ACHN (cell line): ENCODE results near the gene EVI5.
A peak's percentile ranks its signal among the peaks of the same experiment; 100 is the strongest.

ENCODE experiments used
- DNase-seq: peaks from one replicate; pipeline ENCODE4 v3.0.0-alpha.2; 2015
- in situ Hi-C: cut with HindIII; loops from 2 replicates; pipeline ENCODE4 v1.10.0; 2017; ENCODE audit warnings: low sequenced_read_pairs, low pct_ligation_motif_present, low pct_unique_long_range_greater_than_20kb

Gene EVI5

GRCh38 chr1:92784639-92785500 lies at the start of gene EVI5:
TSS of gene EVI5 (minus strand) at chr1:92785108. CDS start at chr1:92736546, 48,562 bp downstream.
- peak; percentile 95 for DNase-seq
- in situ Hi-C loops: no loop called here

- no peak for DNase-seq
- in situ Hi-C loops: no loop called here
Observed at GRCh38 chr1:92834617-92835016, 49.7 kb upstream of the EVI5 start.

DNA sequence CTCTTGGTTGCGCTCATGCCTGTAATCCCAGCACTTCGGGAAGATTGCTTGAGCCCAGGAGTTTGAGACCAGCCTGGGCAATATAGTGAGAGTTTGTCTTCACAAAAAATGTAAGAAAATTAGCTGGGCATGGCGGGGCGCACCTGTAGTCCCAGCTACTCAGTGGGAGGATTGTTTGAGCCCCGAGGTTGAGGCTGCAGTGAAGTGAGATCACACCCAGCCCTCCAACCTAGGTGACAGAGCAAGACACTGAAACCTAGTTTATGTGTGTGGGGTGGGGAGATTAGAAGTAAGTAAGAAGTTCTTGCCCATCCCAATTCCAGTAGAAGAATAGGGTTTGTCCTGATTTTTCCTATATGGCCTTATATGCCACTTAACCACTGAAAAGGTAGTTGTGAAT lies 48.9 kb upstream of the EVI5 start:
- in situ Hi-C loops: no loop called here
- DNase-seq: no peak

- in situ Hi-C loops: no loop called here
- no peak for DNase-seq
Observed at GRCh38 chr1:92832537-92833114, 47.7 kb upstream of the EVI5 start.

DNA sequence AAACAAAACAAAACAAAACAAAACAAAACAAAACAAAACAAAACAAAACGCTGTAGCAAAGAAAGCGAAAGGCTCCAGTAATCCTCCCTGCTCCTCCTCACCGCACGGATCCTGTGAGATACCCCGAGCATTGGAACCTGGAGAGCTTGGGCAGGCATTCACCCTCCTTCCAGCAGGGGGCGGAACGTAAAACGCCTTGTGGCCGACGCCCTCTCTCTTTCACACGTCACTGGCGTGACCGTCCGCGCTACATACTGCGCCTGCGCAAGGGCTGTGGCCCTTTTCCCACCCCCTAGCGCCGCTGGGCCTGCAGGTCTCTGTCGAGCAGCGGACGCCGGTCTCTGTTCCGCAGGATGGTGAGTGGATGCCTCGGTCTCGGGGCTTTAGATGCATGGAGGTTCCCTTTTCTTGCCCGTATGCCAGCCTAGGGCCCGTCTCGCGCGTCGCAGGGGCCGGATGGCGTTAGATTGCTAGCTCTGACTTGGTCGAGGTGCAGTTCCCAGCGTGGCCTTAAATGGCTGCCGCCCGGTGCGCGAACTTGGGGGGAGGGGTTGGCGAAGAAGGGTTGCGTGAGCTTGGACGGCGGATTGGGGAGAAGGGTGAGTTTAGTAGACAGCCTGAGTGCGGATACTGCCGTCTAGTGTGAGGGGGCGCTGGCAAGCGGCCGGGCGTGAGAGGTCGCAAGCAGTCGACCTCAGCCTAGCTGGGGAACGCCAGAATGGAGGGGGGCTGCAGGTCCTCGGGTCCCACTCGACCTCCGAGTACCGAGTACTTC lies 47.0 kb upstream of the EVI5 start, which contains the start of gene RPL5:
TSS of gene RPL5 (plus strand) at position 279 of the 775 bp plus-strand sequence. CDS start at position 354, 75 bp downstream.
- in situ Hi-C loops: no loop called here
- DNase-seq: peak; percentile 96

DNA sequence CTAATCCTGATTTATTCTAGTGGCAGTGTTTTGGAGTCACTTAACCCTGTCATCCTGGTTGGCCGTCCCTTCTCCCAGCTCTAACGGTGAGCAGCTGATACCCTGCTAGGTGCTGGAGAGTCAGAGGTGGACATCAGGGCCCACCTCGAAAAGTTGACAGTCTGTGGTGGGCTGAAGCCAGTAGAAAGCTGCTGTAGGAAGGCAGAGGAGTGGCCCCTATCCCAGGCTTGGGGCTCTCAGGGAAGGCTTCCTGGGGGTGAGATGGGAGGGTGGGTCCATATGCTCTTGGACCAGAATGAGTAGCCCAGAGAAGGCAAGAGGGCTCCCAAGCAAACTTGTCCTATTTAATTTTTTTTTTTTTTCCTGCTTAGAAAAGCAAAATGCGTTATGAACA lies 46.5 kb upstream of the EVI5 start:
- no peak for DNase-seq
- in situ Hi-C loops: no loop called here

- in situ Hi-C loops: no loop called here
- no peak for DNase-seq
Observed at GRCh38 chr1:92826792-92827191, 41.9 kb upstream of the EVI5 start.

- in situ Hi-C loops: no loop called here
Observed at GRCh38 chr1:92822879-92823278, 38.0 kb upstream of the EVI5 start.

DNA sequence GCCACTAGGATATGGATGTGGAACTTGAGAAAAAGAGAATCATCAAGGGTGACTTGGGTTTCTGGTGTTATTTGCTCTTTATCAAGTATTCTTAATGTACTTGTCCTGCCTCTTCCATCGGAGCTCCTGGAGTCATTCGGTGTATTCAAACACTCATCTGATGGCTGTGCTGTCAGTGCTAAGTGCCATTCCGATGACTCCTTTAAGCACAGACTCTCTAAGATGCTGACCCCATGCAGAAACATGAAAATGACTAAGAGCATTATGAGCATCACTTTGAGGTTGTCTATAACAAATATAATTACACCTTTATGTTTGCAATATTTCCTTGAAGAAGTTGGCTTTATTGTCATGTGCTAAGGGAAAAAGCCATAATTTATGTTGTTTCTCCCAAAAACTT lies 35.6 kb upstream of the EVI5 start:
- no peak for DNase-seq
- in situ Hi-C loops: no loop called here

More at GRCh38 chr1:92822879-92823278, 38.0 kb upstream of the EVI5 start:
- no peak for DNase-seq

DNA sequence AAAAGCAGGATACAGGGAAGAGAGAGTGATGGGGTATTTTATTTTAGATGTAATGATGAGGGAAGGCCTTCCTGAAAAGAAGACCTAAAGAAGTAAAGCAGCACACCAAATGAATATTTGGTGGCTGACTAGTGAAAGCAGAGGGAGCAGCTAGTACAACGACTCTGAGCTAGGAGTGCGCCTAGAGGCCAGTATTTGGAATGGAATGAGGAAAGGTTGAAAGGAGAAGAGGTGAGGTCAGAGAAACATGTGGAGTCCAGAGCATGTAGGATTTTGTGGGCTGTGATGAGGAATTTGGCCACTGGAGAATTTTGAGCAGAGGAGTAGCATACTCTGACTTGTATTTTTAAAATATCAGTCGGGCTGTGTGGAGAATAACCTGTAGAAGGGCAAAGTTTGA lies 35.1 kb upstream of the EVI5 start:
- in situ Hi-C loops: no loop called here
- DNase-seq: no peak

DNA sequence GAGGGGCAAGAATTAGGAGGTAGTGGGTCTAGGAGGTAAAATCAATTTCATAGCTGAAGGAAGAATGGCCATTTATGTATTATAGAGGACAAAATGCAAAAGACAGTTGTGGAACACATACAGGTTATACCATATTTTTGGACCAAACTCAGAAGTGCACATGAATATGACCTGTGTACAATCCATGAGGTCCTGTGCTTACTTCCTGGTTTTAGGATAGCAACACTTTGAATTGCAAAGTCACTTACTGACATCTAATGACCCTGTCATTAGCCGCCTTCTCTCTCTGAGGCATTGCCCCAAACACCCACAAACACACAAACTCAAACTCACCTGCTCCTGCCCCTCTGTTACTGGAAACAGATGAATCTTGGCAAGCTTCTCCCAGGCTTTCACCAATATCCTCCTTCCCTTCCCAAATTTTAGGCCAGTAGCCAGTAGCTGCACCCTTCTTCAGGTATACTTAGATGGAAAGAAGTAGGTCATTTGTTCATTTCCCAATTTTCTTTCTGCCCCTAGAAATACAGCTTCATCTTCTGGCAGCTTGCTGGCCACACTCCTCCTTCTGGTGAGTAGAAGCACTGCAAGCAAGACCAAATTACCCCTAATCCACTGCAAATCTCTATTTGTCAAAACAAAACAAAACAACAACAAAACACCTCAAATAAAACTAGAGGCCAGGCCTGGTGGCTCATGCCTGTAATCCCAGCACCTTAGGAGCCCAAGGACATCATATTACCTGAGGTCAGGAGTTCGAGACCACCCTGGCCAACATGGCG lies 33.3 kb upstream of the EVI5 start:
- in situ Hi-C loops: no loop called here
- DNase-seq: peak; percentile 36

DNA sequence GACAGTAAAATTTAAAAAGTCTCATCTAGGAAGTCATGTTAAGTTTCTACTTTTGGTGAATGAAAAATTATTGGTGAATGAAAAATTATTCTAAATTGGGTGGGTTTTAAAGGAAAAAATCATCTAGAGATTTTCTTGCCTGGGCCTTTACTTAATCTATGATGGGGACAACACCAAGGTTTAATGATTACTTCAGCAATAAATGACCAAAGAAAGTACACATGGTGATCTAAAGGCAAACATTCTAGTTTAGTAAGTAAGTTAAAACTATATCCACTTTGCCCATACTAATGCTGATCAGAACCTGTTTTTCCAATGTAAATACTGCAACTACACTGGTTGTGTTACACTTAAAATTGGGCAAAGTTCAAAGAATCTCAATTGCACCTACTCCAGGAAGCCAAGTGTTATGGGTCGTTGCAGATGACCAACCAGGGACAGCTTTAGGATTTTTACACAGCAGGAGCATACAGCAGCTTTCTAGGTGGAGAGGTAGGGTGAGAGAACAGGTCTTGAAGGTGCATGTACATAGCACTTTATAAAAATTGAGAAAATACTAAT lies 32.3 kb upstream of the EVI5 start:
- no peak for DNase-seq
- in situ Hi-C loops: no loop called here

- in situ Hi-C loops: no loop called here
- DNase-seq: no peak
Observed at GRCh38 chr1:92816732-92817131, 31.8 kb upstream of the EVI5 start.

DNA sequence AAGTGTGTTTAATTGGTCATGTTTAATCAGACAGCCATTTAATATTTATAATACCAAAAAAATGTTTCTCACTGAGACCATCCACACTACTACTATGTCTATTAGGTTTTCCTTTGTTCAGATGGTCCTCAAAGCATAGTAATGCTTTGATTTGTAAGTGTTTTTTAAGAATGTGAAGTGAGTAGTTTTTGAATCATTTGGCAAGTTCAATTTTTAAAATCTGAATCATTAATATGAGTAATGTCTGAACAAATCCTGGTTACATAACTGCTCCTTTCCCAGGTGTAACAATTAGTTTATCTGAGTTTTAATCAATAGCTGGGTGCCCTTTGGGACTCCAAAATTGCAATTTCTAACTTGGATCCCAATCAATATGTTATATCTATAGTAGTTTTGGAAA lies 23.5 kb upstream of the EVI5 start:
- in situ Hi-C loops: no loop called here
- no peak for DNase-seq

DNA sequence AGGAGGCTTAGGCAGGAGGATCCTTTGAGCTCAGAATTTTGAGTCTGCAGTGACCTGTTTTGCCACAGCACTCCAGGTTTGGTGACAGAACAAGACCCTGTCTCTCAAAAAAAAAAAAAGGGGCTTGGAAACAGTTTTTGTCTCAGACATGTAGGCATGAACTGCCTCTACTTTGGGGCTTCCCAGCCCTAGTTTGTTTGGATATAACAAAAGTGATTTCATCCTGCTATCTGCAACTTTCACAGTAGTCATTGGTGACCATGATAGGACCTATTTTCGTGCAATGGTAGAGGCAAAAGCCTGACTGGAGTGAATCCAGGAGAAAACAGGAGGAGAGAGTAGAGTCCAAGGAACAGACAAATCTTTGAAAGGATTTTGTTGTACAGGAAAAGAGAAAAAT lies 20.3 kb upstream of the EVI5 start:
- in situ Hi-C loops: no loop called here
- no peak for DNase-seq

- DNase-seq: peak; percentile 90
- in situ Hi-C loops: no loop called here
Observed at GRCh38 chr1:92804721-92805201, 19.9 kb upstream of the EVI5 start.

DNA sequence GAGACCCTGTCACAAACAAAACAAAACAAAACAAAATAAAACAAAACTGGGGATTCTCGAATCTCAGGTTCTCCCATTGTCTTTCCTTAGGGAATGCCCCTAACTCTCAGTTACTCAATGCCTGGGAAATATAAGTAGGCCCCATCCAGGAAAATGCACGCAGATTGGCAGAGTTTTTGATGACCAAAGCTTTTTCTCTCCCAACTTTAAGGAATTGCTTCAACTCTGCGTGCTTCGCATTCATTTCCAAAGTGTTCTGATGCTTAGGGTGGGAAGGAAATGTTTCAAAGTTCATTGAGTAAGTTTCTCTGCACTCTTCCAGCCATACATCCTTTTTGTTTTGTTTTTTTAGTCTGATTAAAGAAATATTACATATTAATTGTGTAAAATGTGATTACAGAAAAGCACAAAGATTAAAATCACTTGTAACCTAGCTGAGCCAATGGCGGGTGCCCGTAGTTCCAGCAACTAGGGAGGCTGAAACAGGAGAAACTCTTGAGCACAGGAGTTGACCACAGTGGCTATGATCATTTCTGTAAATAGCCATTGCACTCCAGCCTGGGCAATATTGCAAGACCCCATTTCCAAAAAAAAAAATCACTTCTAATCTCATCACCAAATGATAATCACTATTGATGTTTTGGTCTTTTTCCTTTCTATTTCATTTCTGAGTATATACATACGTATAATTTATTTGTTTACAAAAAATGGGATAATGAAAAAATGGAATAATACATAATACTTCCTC lies 18.4 kb upstream of the EVI5 start:
- in situ Hi-C loops: no loop called here

DNA sequence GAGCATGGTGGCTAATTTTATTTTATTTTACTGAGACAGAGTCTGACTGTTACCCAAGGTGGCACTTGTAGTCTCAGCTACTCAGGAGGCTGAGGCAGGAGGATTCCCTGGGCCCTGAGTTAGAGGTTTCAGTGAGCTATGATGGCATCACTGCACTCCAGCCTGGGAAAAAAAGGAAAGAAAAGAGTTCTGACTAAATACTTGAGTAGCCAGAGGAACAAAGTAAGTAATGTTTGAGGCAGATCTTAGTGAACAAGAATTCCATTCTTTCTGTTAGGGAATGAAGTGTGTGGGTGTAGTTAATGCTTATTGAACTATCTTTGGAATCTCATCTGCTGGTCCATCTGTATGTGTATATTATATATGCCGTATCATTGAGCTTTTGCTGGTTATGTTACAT lies 13.1 kb upstream of the EVI5 start:
- DNase-seq: no peak
- in situ Hi-C loops: no loop called here

More for the DNA sequence above, 18.4 kb upstream of the EVI5 start:
- no peak for DNase-seq
